ENCODE data around the gene IFNGR1. TPM values are rescaled to one million over a fixed set of nuclear protein-coding genes. Genes with fewer than 3 reads are reported as not detected.
A peak's percentile ranks its signal among the peaks of the same experiment; 100 is the strongest.

Gene IFNGR1
- total RNA-seq, 1 donor from 2014 or later = 239 TPM

DNA sequence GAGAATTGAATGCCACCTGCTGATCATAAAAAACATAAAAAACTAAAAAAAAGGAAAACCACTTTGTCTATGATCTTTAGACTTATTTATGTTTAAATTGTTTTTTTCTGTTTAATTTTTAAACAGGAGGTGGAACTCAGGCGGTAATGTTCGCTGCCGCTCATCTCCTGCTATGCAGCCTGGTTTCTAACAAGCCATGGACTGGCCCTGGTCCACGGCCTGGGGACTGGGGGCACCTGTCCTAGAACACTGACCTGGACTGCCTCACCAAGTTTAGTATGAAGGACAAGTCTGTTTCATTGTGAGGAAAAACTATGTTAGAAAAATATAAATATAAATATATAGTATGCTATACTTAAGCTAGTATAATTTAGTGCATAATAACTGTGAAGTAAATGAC, 27.0 kb upstream of the IFNGR1 start:
- Histone ChIP-seq H3K36me3 (no peaks in the 10 kb centered on the region), H3K9me3 (no peaks in the 10 kb centered on the region), H3K27ac (no peak overlapping the region), H3K4me3 (no peak overlapping the region), H3K27me3 (no peaks in the 10 kb centered on the region), H3K4me1 (peaks cover 5% of the 10 kb centered on the region)
- TF ChIP-seq, protein P1, sequence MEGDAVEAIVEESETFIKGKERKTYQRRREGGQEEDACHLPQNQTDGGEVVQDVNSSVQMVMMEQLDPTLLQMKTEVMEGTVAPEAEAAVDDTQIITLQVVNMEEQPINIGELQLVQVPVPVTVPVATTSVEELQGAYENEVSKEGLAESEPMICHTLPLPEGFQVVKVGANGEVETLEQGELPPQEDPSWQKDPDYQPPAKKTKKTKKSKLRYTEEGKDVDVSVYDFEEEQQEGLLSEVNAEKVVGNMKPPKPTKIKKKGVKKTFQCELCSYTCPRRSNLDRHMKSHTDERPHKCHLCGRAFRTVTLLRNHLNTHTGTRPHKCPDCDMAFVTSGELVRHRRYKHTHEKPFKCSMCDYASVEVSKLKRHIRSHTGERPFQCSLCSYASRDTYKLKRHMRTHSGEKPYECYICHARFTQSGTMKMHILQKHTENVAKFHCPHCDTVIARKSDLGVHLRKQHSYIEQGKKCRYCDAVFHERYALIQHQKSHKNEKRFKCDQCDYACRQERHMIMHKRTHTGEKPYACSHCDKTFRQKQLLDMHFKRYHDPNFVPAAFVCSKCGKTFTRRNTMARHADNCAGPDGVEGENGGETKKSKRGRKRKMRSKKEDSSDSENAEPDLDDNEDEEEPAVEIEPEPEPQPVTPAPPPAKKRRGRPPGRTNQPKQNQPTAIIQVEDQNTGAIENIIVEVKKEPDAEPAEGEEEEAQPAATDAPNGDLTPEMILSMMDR (IDR thresholded peaks at IDR 0.05) = no peak
- intact Hi-C loops (cut with DNase I) = no loop called here
- DNase-seq = no peak
- no peak for ATAC-seq

DNA sequence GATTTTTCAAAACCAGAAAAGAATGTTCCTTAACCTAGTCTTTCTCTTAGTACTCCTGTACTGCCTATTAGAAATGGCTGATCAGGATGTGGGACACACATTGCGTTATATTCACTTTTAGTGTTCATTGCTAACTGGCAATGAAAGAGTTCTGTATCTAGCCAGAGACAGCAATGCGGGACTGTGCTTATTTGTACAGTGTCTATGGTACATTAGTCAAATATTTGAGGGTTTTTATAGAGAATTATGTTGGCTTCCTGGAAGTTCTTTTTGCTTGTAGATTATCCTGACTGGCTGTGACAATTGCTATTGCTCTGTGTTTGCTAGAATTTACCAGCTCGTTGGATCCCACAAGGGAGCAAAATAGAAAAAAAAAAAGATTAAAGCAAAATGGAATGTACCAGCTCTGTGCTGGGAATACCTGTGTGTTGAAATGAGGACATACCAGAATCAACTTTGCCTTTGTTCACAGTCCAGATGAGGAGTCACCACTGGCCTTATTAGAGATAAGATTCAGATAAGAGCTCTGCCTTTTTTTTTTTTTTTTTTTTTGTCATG, 22.4 kb upstream of the IFNGR1 start:
- H3K36me3 ChIP-seq = no peaks in the 10 kb centered on the region
- H3K27ac ChIP-seq = no peak overlapping the region
- TF ChIP-seq, protein P1 (IDR thresholded peaks at IDR 0.05) = no peak
- peaks cover 23% of the 10 kb centered on the region for H3K4me1 ChIP-seq
- H3K27me3 ChIP-seq = no peaks in the 10 kb centered on the region
- H3K9me3 ChIP-seq = no peaks in the 10 kb centered on the region
- DNase-seq = no peak
- no peak overlapping the region for H3K4me3 ChIP-seq
- intact Hi-C loops (cut with DNase I) = no loop called here
- peak; percentile 46 for ATAC-seq

DNA sequence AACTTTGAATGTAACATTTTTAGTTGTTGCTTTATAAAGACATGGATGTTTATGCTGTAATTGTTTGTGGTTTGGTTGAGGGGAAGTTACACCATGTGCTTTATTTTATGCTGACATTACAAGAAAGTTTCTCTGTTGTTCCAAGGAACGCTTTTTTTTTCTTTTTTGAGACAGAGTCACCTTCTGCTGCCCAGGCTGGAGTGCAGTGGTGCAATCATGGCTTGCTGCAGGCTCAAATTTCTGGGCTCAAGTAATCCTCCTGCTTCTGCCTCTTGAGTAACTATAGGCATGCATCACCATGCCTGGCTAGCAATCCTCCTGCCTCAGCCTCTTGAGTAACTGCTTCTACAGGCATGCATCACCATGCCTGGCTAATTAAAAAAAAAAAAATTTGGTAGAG, 21.0 kb upstream of the IFNGR1 start:
- no peaks in the 10 kb centered on the region for H3K27me3 ChIP-seq
- peak; percentile 75 for ATAC-seq
- TF ChIP-seq, protein P1 (IDR thresholded peaks at IDR 0.05) = no peak
- H3K27ac ChIP-seq = peak overlapping the region; percentile 19
- H3K36me3 ChIP-seq = no peaks in the 10 kb centered on the region
- H3K4me3 ChIP-seq = no peak overlapping the region
- peak; percentile 75 for DNase-seq
- no peaks in the 10 kb centered on the region for H3K9me3 ChIP-seq
- H3K4me1 ChIP-seq = peaks cover 31% of the 10 kb centered on the region
- intact Hi-C loops (cut with DNase I) = no loop called here

DNA sequence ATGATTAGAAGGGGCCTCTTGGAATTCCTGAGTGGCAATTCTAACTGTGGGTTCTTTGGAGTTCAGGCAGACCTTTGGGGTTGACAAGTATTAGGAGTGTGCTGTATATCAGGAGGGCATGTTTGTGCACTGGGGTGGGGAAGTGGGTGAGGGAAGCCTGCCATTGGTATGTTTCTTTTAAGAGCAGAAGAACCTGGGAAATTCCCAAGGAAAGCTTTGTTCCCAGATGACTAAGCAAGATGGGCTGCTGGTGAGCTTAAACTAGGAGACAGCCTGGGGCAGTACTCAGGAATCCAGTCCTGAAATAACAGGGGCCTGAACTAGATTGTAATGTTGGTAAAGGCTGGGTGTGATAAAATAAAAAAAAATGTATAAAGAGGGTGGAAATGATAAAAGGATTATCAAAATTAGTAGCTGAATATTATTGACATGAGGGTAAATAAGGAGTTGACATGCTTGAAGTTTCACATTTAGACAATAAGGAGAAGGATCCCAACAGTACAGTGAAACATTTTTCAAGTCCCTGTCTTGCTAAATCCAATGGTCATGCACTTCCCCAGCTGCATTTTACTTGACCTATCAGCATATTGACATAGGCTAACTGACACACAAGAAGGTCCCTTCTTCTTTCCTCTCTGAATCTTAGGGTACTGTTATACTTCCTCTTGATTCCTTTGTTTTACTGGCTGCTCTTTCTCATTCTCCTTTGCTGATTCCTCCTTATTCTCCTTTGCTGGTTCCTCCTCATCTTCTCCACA, 18.4 kb upstream of the IFNGR1 start:
- H3K27ac ChIP-seq = peak overlapping the region; percentile 27
- H3K27me3 ChIP-seq = no peaks in the 10 kb centered on the region
- no peaks in the 10 kb centered on the region for H3K36me3 ChIP-seq
- peaks cover 53% of the 10 kb centered on the region for H3K4me1 ChIP-seq
- H3K4me3 ChIP-seq = no peak overlapping the region
- intact Hi-C loops (cut with DNase I) = no loop called here
- no peak for DNase-seq
- TF ChIP-seq, protein P1 (IDR thresholded peaks at IDR 0.05) = no peak
- H3K9me3 ChIP-seq = no peaks in the 10 kb centered on the region
- peak; percentile 44 for ATAC-seq

DNA sequence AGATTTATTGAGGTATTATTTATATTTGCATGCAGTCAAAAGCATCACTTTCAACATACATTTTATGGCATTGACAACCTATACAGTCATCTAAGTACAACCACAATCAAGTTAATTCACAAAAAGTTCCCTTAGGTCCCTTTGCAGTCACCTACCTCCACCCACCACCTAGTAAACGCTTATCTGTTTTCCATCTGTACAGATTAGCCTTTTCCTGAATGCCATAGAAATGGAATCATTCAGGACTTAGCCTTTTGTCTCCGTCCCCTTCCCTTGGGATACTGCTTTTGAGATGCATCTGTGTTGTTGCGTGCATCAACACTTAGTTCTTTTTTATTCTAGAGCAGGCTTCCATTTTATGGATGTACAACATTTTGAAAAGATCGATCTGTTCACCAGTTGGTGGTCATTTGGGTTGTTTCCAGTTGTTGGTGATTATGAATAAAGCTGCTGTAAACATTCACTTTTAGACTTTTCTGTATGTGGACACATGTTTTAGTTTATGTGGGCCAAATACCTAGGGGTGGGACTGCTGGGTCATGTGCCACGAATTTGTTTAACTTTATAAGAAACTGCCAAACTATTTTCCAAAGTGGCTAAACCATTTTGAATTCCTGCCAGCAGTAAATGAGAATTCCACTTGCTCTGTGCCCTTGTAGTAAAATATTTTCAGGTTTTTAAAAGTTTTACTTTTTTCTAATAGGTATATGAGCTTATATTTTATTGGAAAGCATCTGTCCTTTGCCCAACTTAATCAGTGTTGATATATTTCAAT, 17.6 kb upstream of the IFNGR1 start:
- TF ChIP-seq, protein P1 (IDR thresholded peaks at IDR 0.05) = no peak
- ATAC-seq = no peak
- peaks cover 56% of the 10 kb centered on the region for H3K4me1 ChIP-seq
- DNase-seq = no peak
- peak overlapping the region; percentile 27 for H3K27ac ChIP-seq
- no peak overlapping the region for H3K4me3 ChIP-seq
- H3K27me3 ChIP-seq = no peaks in the 10 kb centered on the region
- intact Hi-C loops (cut with DNase I) = no loop called here
- H3K9me3 ChIP-seq = no peaks in the 10 kb centered on the region
- H3K36me3 ChIP-seq = no peaks in the 10 kb centered on the region

Measured in upper lobe of right lung (tissue), 1 donor.